SK-N-SH treated with all-trans-retinoic acid at 6 μM for 48 hours (cell line): ENCODE measurements around the gene SCN4A.

ENCODE experiments used
- ARNTL ChIP-seq: fragments of 450-650 bp; formaldehyde crosslinking; IDR thresholded peaks from 2 replicates; pipeline ENCODE4 v1.5.0; 2020; ENCODE audit warnings: low read depth, mild to moderate bottlenecking, moderate library complexity, borderline replicate concordance
- BACH2 ChIP-seq: fragments of 250-450 bp; sonication (Bioruptor Pico); IDR thresholded peaks from 2 replicates; pipeline ENCODE4 v1.9.0; 2021; ENCODE audit warnings: mild to moderate bottlenecking, borderline replicate concordance
- CREB5 ChIP-seq: fragments of 250-450 bp; sonication (Bioruptor Pico); IDR thresholded peaks from 2 replicates; pipeline ENCODE4 v1.5.1; 2020; ENCODE audit warnings: low read depth, mild to moderate bottlenecking, moderate library complexity
- ESRRG ChIP-seq: fragments of 250-450 bp; sonication (Bioruptor Pico); IDR thresholded peaks from 2 replicates; pipeline ENCODE4 v1.6.1; 2021; ENCODE audit warnings: mild to moderate bottlenecking
- GLIS3 ChIP-seq: fragments of 250-450 bp; sonication (Bioruptor Pico); IDR thresholded peaks from 2 replicates; pipeline ENCODE4 v1.5.0; 2020; ENCODE audit warnings: mild to moderate bottlenecking, moderate library complexity
- PATZ1 ChIP-seq: fragments of 250-450 bp; sonication (Bioruptor Pico); IDR thresholded peaks from 2 replicates; pipeline ENCODE4 v1.8.0; 2020; ENCODE audit warnings: mild to moderate bottlenecking, moderate library complexity, borderline replicate concordance
- RARB ChIP-seq: fragments of 250-450 bp; sonication (Bioruptor Pico); IDR thresholded peaks from 2 replicates; pipeline ENCODE4 v1.8.0; 2021; ENCODE audit warnings: mild to moderate bottlenecking, moderate library complexity
- ZFP3 ChIP-seq: fragments of 250-450 bp; sonication (Bioruptor Pico); IDR thresholded peaks from 2 replicates; pipeline ENCODE4 v1.5.0; 2020; ENCODE audit warnings: mild to moderate bottlenecking, moderate library complexity
- ZNF565 ChIP-seq: fragments of 450-650 bp; formaldehyde crosslinking; conservative IDR thresholded peaks from 2 replicates; pipeline ENCODE4 v1.5.0; 2020; ENCODE audit warnings: low read depth, mild to moderate bottlenecking, moderate library complexity
- ZNF8 ChIP-seq: fragments of 450-650 bp; formaldehyde crosslinking; IDR thresholded peaks from 2 replicates; pipeline ENCODE4 v1.5.0; 2020; ENCODE audit warnings: mild to moderate bottlenecking, moderate library complexity
- TF ChIP-seq, protein P1 (sequence below): fragments of 250-450 bp; sonication (Bioruptor Pico); IDR thresholded peaks from 2 replicates; pipeline ENCODE4 v1.5.0; 2020; ENCODE audit warnings: mild to moderate bottlenecking, moderate library complexity
- TF ChIP-seq, protein P2 (sequence below): fragments of 250-450 bp; sonication (Bioruptor Pico); IDR thresholded peaks from 2 replicates; pipeline ENCODE4 v1.8.0; 2021; ENCODE audit warnings: low read depth, mild to moderate bottlenecking, moderate library complexity, borderline replicate concordance

- no peak for TF ChIP-seq GLIS3 (CRISPR knock-in tag)
- no peak for TF ChIP-seq CREB5 (CRISPR knock-in tag)
- TF ChIP-seq, protein P1, sequence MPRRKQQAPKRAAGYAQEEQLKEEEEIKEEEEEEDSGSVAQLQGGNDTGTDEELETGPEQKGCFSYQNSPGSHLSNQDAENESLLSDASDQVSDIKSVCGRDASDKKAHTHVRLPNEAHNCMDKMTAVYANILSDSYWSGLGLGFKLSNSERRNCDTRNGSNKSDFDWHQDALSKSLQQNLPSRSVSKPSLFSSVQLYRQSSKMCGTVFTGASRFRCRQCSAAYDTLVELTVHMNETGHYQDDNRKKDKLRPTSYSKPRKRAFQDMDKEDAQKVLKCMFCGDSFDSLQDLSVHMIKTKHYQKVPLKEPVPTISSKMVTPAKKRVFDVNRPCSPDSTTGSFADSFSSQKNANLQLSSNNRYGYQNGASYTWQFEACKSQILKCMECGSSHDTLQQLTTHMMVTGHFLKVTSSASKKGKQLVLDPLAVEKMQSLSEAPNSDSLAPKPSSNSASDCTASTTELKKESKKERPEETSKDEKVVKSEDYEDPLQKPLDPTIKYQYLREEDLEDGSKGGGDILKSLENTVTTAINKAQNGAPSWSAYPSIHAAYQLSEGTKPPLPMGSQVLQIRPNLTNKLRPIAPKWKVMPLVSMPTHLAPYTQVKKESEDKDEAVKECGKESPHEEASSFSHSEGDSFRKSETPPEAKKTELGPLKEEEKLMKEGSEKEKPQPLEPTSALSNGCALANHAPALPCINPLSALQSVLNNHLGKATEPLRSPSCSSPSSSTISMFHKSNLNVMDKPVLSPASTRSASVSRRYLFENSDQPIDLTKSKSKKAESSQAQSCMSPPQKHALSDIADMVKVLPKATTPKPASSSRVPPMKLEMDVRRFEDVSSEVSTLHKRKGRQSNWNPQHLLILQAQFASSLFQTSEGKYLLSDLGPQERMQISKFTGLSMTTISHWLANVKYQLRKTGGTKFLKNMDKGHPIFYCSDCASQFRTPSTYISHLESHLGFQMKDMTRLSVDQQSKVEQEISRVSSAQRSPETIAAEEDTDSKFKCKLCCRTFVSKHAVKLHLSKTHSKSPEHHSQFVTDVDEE (CRISPR knock-in tag) = no peak
- TF ChIP-seq ZNF8 (CRISPR knock-in tag) = no peak
- no peak for TF ChIP-seq ESRRG (CRISPR knock-in tag)
- TF ChIP-seq ARNTL = no peak
- no peak for TF ChIP-seq BACH2 (CRISPR knock-in tag)
- TF ChIP-seq PATZ1 (CRISPR knock-in tag) = no peak
- TF ChIP-seq ZFP3 (CRISPR knock-in tag) = no peak
- TF ChIP-seq, protein P2, sequence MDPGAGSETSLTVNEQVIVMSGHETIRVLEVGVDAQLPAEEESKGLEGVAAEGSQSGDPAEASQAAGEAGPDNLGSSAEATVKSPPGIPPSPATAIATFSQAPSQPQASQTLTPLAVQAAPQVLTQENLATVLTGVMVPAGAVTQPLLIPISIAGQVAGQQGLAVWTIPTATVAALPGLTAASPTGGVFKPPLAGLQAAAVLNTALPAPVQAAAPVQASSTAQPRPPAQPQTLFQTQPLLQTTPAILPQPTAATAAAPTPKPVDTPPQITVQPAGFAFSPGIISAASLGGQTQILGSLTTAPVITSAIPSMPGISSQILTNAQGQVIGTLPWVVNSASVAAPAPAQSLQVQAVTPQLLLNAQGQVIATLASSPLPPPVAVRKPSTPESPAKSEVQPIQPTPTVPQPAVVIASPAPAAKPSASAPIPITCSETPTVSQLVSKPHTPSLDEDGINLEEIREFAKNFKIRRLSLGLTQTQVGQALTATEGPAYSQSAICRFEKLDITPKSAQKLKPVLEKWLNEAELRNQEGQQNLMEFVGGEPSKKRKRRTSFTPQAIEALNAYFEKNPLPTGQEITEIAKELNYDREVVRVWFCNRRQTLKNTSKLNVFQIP (CRISPR knock-in tag) = no peak
- no peak for TF ChIP-seq RARB
- no peak for TF ChIP-seq ZNF565 (CRISPR knock-in tag)
Observed at GRCh38 chr17:63929860-63930766, 42.6 kb downstream of the SCN4A start.
